K562 (cell line): ENCODE data around the gene EXOC3L1. TPM values are rescaled to one million over a fixed set of nuclear protein-coding genes. Genes with fewer than 3 reads are reported as not detected.
A peak's percentile ranks its signal among the peaks of the same experiment; 100 is the strongest.

ENCODE experiments used
- ATAC-seq: fragments of 200-7000 bp; cut with Tn5 transposase; 3 replicates; pipeline ENCODE4 v1.9.1; 2020; ENCODE audit warnings: moderate library complexity
- BruUV-seq: library from RNA; stranded (reverse); fragments of 400-500 nt; replicated peaks from 2 replicates; lab custom pipeline; 2021; lab: Mats Ljungman, UMichigan
- CTCF ChIA-PET: fragments of 300-600 bp; formaldehyde crosslinking; extraction: SDS; loops from one replicate; lab custom pipeline; 2021; ENCODE audit warnings: low intra/inter-chr PET ratio; lab: Yijun Ruan, JAX
- POLR2A ChIA-PET: fragments of 300-600, 350-650 bp; sonication (Branson Sonifier 250); formaldehyde crosslinking; extraction: SDS; loops from one replicate; lab custom pipeline; 2021; ENCODE audit warnings: antibody characterized with exemption, inconsistent platforms; lab: Yijun Ruan, JAX
- DNase-seq, 4 experiments: peaks; one replicate each; pipeline versions ENCODE4 v3.0.0 to v3.0.0-alpha.2; 2011 to 2018; ENCODE audit warnings: low spot score in 3 of 4, mixed read lengths in 3 of 4; ENCODE audit errors: extremely low read depth in 1 of 4
- FAIRE-seq: peaks from 2 replicates; lab custom pipeline; 2011; peaks lifted over from hg19 to GRCh38; lab: Jason Lieb, UNC
- H2AFZ ChIP-seq: 2 replicates; pipeline ENCODE4 v1.6.0; 2011; ENCODE audit warnings: low read depth, low read length, control low read depth, inconsistent platforms
- H3K27ac ChIP-seq: fragments of 200-600 bp; 3 replicates; pipeline ENCODE4 v1.8.0; 2011; ENCODE audit warnings: low read depth, mild to moderate bottlenecking, control low read depth, inconsistent platforms, low read length, moderate library complexity, mixed read lengths; ENCODE audit errors: extremely low read depth
- H3K27me3 ChIP-seq, 2 experiments: fragments of 300-600 bp in 1 of 2; 2 replicates in 1 of 2; 3 replicates in 1 of 2; pipeline versions ENCODE4 v1.6.0 to v1.8.0; 2011; ENCODE audit warnings: inconsistent platforms in 2 of 2, low read length in 2 of 2, mild to moderate bottlenecking in 1 of 2, mixed read lengths in 1 of 2, moderate library complexity in 1 of 2; ENCODE audit not compliant: control insufficient read depth in 2 of 2, insufficient read depth in 2 of 2
- H3K36me3 ChIP-seq: fragments of 300-600 bp; 3 replicates; pipeline ENCODE4 v1.8.0; 2011; ENCODE audit warnings: mild to moderate bottlenecking, low read length, inconsistent platforms; ENCODE audit not compliant: control insufficient read depth, insufficient read depth
- H3K4me1 ChIP-seq, 2 experiments: fragments of 200-600 bp in 1 of 2; replicated peaks in 1 of 2; 2 replicates in 1 of 2; 3 replicates in 1 of 2; pipeline versions ENCODE4 v1.5.1 to v1.8.0; 2011; ENCODE audit warnings: inconsistent platforms in 2 of 2, low read length in 2 of 2, mild to moderate bottlenecking in 1 of 2, mixed read lengths in 1 of 2, moderate library complexity in 1 of 2; ENCODE audit not compliant: control insufficient read depth in 2 of 2, insufficient read depth in 2 of 2
- H3K4me2 ChIP-seq: 2 replicates; pipeline ENCODE4 v1.6.1; 2011; ENCODE audit warnings: low read length, control low read depth, inconsistent platforms, mixed read lengths; ENCODE audit not compliant: insufficient read depth
- H3K4me3 ChIP-seq: fragments of 200-600 bp; sonication (generic), shearing (Covaris generic); 2 replicates; pipeline ENCODE4 v1.5.1; 2016; ENCODE audit warnings: control low read depth, inconsistent platforms
- H3K79me2 ChIP-seq: fragments of 200-600 bp; 3 replicates; pipeline ENCODE4 v1.8.0; 2011; ENCODE audit warnings: low read length, inconsistent platforms; ENCODE audit not compliant: control insufficient read depth, insufficient read depth
- H3K9ac ChIP-seq, 2 experiments: 2 replicates each; pipeline versions ENCODE4 v1.6.0 to v1.6.1; 2011; ENCODE audit warnings: low read depth in 2 of 2, low read length in 2 of 2, control low read depth in 1 of 2, inconsistent platforms in 1 of 2, mild to moderate bottlenecking in 1 of 2, mixed read lengths in 1 of 2; ENCODE audit not compliant: insufficient read depth in 1 of 2
- H3K9me1 ChIP-seq: one replicate; pipeline ENCODE4 v1.6.0; 2011; ENCODE audit warnings: inconsistent platforms, mild to moderate bottlenecking, low read length, moderate library complexity; ENCODE audit not compliant: control insufficient read depth, insufficient read depth
- H3K9me3 ChIP-seq: replicated peaks from 2 replicates; pipeline ENCODE4 v1.5.1; 2011; ENCODE audit warnings: low read depth, low read length, inconsistent platforms; ENCODE audit not compliant: control insufficient read depth, insufficient read depth
- H4K20me1 ChIP-seq: replicated peaks from 2 replicates; pipeline ENCODE4 v1.6.1; 2011; ENCODE audit warnings: low read length, inconsistent platforms, mixed read lengths; ENCODE audit not compliant: control insufficient read depth, insufficient read depth
- ILK ChIP-seq: fragments of 450-650 bp; IDR thresholded peaks from 2 replicates; pipeline ENCODE4 v1.6.1; 2016; ENCODE audit warnings: missing genetic modification characterization, low read depth, mild to moderate bottlenecking, missing compliant biosample characterization, moderate library complexity, borderline replicate concordance
- KAT2B ChIP-seq: IDR thresholded peaks from one replicate; pipeline ENCODE4 v1.6.1; 2012; ENCODE audit warnings: low read depth, mild to moderate bottlenecking, control low read depth, inconsistent platforms, low read length, moderate library complexity
- KDM2B ChIP-seq: fragments of 250-450 bp; sonication (Bioruptor Pico); IDR thresholded peaks from 2 replicates; pipeline ENCODE4 v1.8.0; 2021; ENCODE audit warnings: mild to moderate bottlenecking, moderate library complexity
- NCOA1 ChIP-seq: fragments of 450-650 bp; IDR thresholded peaks from 2 replicates; pipeline ENCODE4 v1.6.1; 2016; ENCODE audit warnings: low read depth
- NONO ChIP-seq, 2 experiments: fragments of 200-400 bp in 1 of 2; fragments of 450-650 bp in 1 of 2; formaldehyde crosslinking in 1 of 2; IDR thresholded peaks; 2 replicates each; pipeline ENCODE4 v1.6.1; 2017; ENCODE audit warnings: low read depth in 2 of 2, mild to moderate bottlenecking in 2 of 2, moderate library complexity in 2 of 2, low read length in 1 of 2
- TAF15 ChIP-seq: fragments of 200-400 bp; formaldehyde crosslinking; IDR thresholded peaks from 2 replicates; pipeline ENCODE4 v1.6.1; 2017; ENCODE audit warnings: mild to moderate bottlenecking, low read depth, low read length, moderate library complexity
- TCF3 ChIP-seq: sonication (generic); formaldehyde crosslinking; IDR thresholded peaks from 2 replicates; pipeline ENCODE4 v1.4.0; 2020; ENCODE audit warnings: mild to moderate bottlenecking, missing genetic modification reagents
- YY1 ChIP-seq, 3 experiments: IDR thresholded peaks; 2 replicates each; pipeline ENCODE4 v1.6.1; 2011; ENCODE audit warnings: low read length in 2 of 3, mild to moderate bottlenecking in 2 of 3, moderate library complexity in 2 of 3, borderline replicate concordance in 1 of 3, control low read depth in 1 of 3, low read depth in 1 of 3; ENCODE audit not compliant: insufficient read depth in 3 of 3, insufficient replicate concordance in 2 of 3, control insufficient read depth in 1 of 3, insufficient read length in 1 of 3; ENCODE audit errors: extremely low read depth in 1 of 3
- ZBTB34 ChIP-seq: fragments of 250-450 bp; sonication (Bioruptor Pico); IDR thresholded peaks from 2 replicates; pipeline ENCODE4 v1.8.0; 2021; ENCODE audit warnings: mild to moderate bottlenecking, moderate library complexity
- ZKSCAN3 ChIP-seq: fragments of 250-450 bp; sonication (Bioruptor Pico); IDR thresholded peaks from 2 replicates; pipeline ENCODE4 v1.4.0; 2020
- ZMIZ1 ChIP-seq, 2 experiments: fragments of 150-350 bp in 1 of 2; IDR thresholded peaks; 2 replicates each; pipeline ENCODE4 v1.6.1; 2012 to 2016; ENCODE audit warnings: low read depth in 2 of 2, low read length in 2 of 2, mild to moderate bottlenecking in 1 of 2, moderate library complexity in 1 of 2
- ZNF197 ChIP-seq: fragments of 200-800 bp; sonication (Bioruptor generic); IDR thresholded peaks from 2 replicates; pipeline ENCODE4 v1.6.1; 2016; ENCODE audit warnings: low read depth, missing genetic modification characterization, missing compliant biosample characterization
- ZNF277 ChIP-seq: fragments of 250-450 bp; sonication (Bioruptor Pico); IDR thresholded peaks from 2 replicates; pipeline ENCODE4 v1.8.0; 2022; ENCODE audit warnings: inconsistent platforms, mild to moderate bottlenecking, moderate library complexity, borderline replicate concordance
- WGBS: fragments of 100-300 bp; shearing (Covaris generic); methylation state at CpG from one replicate; pipeline ENCODE4 v1.1.6; 2016; ENCODE audit warnings: low coverage, mixed read lengths; ENCODE audit not compliant: insufficient coverage; ENCODE audit errors: missing lambda C conversion rate; 5-methylcytosine and 5-hydroxymethylcytosine counted together
- in situ Hi-C: fragments of 300-500 bp; cut with MboI; formaldehyde crosslinking; loops from 4 replicates; pipeline ENCODE4 v1.15.0; 2018; ENCODE audit warnings: inconsistent platforms, mixed read lengths
- intact Hi-C: fragments of 100-400 bp; cut with micrococcal nuclease; formaldehyde crosslinking; loops from 2 replicates; pipeline ENCODE4 v1.14.2; 2022
- polyA plus RNA-seq, 8 experiments: library from polyadenylated mRNA; depleted of rRNA in 4 of 8; stranded (reverse) in 5 of 8; unstranded in 3 of 8; fragments of >200 nt; fragmentation: Nextera tagmentation in 2 of 8; fragmentation: Illumina TruSeq in 1 of 8; extraction: Ambion mirVana in 2 of 8; extraction: Trizol in 1 of 8; gene quantifications; 2 replicates each; pipeline versions ENCODE4 v1.2.1 to v1.2.3, GENCODE V29; 2011 to 2014; ENCODE audit warnings: inconsistent platforms in 1 of 8, missing spikeins in 1 of 8
- total RNA-seq, 7 experiments: library from RNA; depleted of rRNA in 6 of 7; stranded (reverse); fragments of >200 nt in 6 of 7; fragmentation: Illumina TruSeq in 2 of 7; extraction: Trizol in 2 of 7; gene quantifications; 2 replicates each; pipeline versions ENCODE4 v1.2.1 to v1.2.3, GENCODE V29; 2011 to 2021; ENCODE audit warnings: low replicate concordance in 1 of 7

Gene EXOC3L1
- total and polyA plus RNA-seq, 9 of the 15 experiments (the other 6 are each of a cell fraction or from before 2014, with no cell fraction given) = 0.08 TPM; not detected in 8

GRCh38 chr16:67199808-67200198 lies 9.9 kb upstream of the EXOC3L1 start:
- no peak for DNase-seq
- ChIA-PET POLR2A (interaction anchor here (0.6 to 0.9 kb wide), 4 partner anchors 9 to 44 kb away, joined by 3 to 7 read pairs (median 4); no protein-coding TSS in a partner anchor), CTCF (no interaction called here)
- 0 out of 3 replicates have a peak, but pooled peaks have one; percentile 10 for ATAC-seq
- WGBS = 97% methylated on average over 5 of the region's 22 CpGs
- Histone ChIP-seq H2AFZ (no peak overlapping the region), H4K20me1 (no peaks in the 10 kb centered on the region), H3K27me3 (no peaks in the 10 kb centered on the region), H3K4me3 (no peak overlapping the region), H3K27ac (no peak overlapping the region), H3K79me2 (peaks cover 11% of the 10 kb centered on the region; the same call in 2 of the 3 replicates), H3K9ac (peak overlapping the region in 1 of 2 experiments; percentile 9; a peak in 1 of 4 replicates), H3K4me1 (peaks cover 0 to 48% of the 10 kb centered on the region in 2 experiments; a peak in 4 of 5 replicates), H3K9me3 (no peaks in the 10 kb centered on the region), H3K4me2 (no peak overlapping the region), H3K36me3 (peaks cover 91% of the 10 kb centered on the region), H3K9me1 (no peaks in the 10 kb centered on the region)
- intact Hi-C loops (no loop called here), in situ Hi-C loops (no loop called here)
- FAIRE-seq = no peak
- no TSS peak for BruUV-seq
- no peak for TF ChIP-seq TCF3 (CRISPR knock-in tag)
- no peak for TF ChIP-seq KDM2B
- TF ChIP-seq NCOA1 = no peak
- TF ChIP-seq ZNF197 = no peak
- no peak for TF ChIP-seq TAF15
- no peak for TF ChIP-seq YY1 (IDR thresholded peaks at IDR 0.05; ENCODE audit: borderline replicate concordance in 1 of 3, control insufficient read depth in 1 of 3, extremely low read depth in 1 of 3, insufficient read depth in 3 of 3, insufficient read length in 1 of 3, insufficient replicate concordance in 2 of 3, low read depth in 1 of 3, low read length in 2 of 3)
- TF ChIP-seq ZMIZ1 (IDR thresholded peaks at IDR 0.05; ENCODE audit: low read depth in 2 of 2, low read length in 2 of 2) = no peak
- TF ChIP-seq ZBTB34 (CRISPR knock-in tag) = no peak
- no peak for TF ChIP-seq ILK (tag)
- TF ChIP-seq NONO (IDR thresholded peaks at IDR 0.05; ENCODE audit: low read depth in 2 of 2, low read length in 1 of 2) = no peak
- TF ChIP-seq ZKSCAN3 (CRISPR knock-in tag) = no peak
- TF ChIP-seq KAT2B = no peak
- TF ChIP-seq ZNF277 (CRISPR knock-in tag) = no peak
